ENCODE data around the gene OPHN1.

Gene OPHN1

GRCh38 chrX:68045008-68045577 lies 388.2 kb downstream of the OPHN1 start:
- H3K9me3 Mint-ChIP-seq: no peaks in the 10 kb centered on the region
- H3K27me3 Mint-ChIP-seq: no peaks in the 10 kb centered on the region
- H3K27ac Mint-ChIP-seq: no peak overlapping the region
- DNase-seq: no peak
- no peaks in the 10 kb centered on the region for H3K4me1 Mint-ChIP-seq
- CTCF ChIA-PET: no interaction called here
- H3K4me3 Mint-ChIP-seq: no peak overlapping the region
- H3K36me3 Mint-ChIP-seq: no peaks in the 10 kb centered on the region

DNA sequence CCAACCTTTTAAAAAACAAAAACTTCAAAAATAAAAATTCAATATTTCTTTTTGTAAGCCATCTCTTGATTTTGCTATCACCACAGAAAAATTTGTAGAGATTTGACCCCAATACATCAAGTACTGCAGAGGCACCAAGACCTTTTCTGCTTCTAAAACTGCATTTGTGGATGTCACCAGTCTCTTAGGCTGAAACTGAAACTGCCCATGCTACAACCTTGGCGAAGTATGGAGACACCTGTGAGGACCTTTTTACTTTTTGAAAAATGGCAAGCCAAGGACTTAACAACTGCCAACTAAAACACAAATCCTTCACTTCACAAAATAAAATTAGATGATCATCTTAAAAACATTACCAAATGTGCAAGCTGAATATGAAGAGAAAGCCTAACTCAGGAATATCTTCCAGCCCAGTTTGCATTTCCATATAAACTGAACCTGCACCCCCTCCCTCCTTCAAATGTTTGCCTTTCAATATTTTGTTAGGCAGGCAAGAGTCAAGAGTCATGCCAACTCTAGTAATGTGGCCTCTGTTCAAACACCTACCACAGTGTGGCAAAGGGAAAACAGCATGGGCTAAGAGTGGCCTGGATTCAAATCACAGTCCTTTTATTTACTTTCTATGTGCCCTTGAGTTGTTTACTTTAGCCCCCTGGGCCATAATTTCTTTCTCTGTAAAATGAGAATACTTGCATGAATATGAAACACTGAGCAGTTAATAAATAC lies 389.4 kb downstream of the OPHN1 start:
- CTCF ChIA-PET: no interaction called here
- H3K27me3 Mint-ChIP-seq: no peaks in the 10 kb centered on the region
- no peaks in the 10 kb centered on the region for H3K36me3 Mint-ChIP-seq
- H3K27ac Mint-ChIP-seq: no peak overlapping the region
- H3K4me3 Mint-ChIP-seq: no peak overlapping the region
- H3K4me1 Mint-ChIP-seq: no peaks in the 10 kb centered on the region
- no peak for DNase-seq
- H3K9me3 Mint-ChIP-seq: no peaks in the 10 kb centered on the region

- CTCF ChIA-PET: no interaction called here
- no peaks in the 10 kb centered on the region for H3K4me1 Mint-ChIP-seq
- no peaks in the 10 kb centered on the region for H3K36me3 Mint-ChIP-seq
- no peak overlapping the region for H3K4me3 Mint-ChIP-seq
- no peak overlapping the region for H3K27ac Mint-ChIP-seq
- DNase-seq: no peak
- no peaks in the 10 kb centered on the region for H3K27me3 Mint-ChIP-seq
- no peaks in the 10 kb centered on the region for H3K9me3 Mint-ChIP-seq
These were observed 392.2 kb downstream of the OPHN1 start for GRCh38 chrX:68041110-68041509.

DNA sequence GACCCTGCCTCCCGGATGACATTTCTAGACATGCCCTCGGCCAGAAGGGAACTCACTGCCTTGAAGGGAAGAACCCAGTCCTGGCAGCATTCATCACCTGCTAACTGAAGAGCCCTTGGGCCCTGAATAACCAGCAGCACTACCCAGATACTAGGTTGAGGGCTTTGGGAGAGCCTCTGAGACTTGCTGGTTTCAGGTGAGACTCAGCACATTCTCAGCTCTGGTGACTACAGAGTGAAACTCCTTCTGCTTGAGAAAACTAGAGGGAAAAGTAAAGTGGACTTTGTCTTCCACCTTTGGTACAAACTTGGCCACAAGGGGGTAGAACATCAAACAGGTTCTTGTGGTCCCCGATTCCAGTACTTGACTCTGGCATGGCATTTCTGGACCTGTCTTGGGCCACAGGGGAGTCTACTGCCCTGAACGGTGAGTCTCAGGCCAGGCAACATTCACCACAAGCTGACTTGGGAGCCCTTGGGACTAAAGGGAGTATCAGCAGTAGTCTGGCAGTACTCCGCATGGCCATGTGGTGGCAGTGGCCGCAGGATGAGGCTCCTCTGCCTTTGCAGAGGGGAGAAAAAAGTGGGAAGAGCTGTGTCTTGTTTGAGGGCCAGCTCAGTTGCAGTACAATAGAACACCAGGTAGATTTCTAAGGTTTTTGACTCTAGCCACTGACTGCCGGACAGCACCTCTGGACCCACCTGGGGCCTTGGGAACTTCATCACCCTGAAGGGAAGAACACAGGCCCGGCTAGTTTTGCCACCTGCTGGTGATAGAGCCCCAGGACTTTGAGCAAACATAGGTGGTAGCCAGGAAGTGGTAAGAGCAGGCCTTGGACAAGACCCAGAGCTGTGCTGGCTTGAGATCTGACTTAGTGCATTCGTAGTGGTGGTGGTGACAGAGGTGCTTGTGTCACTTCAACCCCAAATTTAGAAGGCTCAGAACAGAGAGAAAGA lies 414.8 kb downstream of the OPHN1 start:
- CTCF ChIA-PET: no interaction called here
- no peaks in the 10 kb centered on the region for H3K27me3 Mint-ChIP-seq
- no peak overlapping the region for H3K4me3 Mint-ChIP-seq
- no peaks in the 10 kb centered on the region for H3K9me3 Mint-ChIP-seq
- no peaks in the 10 kb centered on the region for H3K36me3 Mint-ChIP-seq
- DNase-seq: no peak
- H3K27ac Mint-ChIP-seq: no peak overlapping the region
- H3K4me1 Mint-ChIP-seq: no peaks in the 10 kb centered on the region

- no peak overlapping the region for H3K27ac Mint-ChIP-seq
- H3K4me1 Mint-ChIP-seq: no peaks in the 10 kb centered on the region
- no peak overlapping the region for H3K4me3 Mint-ChIP-seq
- peaks cover 7% of the 10 kb centered on the region for H3K9me3 Mint-ChIP-seq
- no peaks in the 10 kb centered on the region for H3K36me3 Mint-ChIP-seq
- no peak for DNase-seq
- no peaks in the 10 kb centered on the region for H3K27me3 Mint-ChIP-seq
- CTCF ChIA-PET: no interaction called here
These were observed 434.8 kb downstream of the OPHN1 start for GRCh38 chrX:67998540-67998939.
